ENCODE data around the gene C2orf49.

GRCh38 chr2:105368759-105369408, 31.5 kb downstream of the C2orf49 start:
- TF ChIP-seq POLR2A (IDR thresholded peaks at IDR 0.05) (no peak), CTCF (IDR thresholded peaks at IDR 0.05) (no peak), EP300 (IDR thresholded peaks at IDR 0.05) (no peak)
